Nephron (organoid): ENCODE results near the gene PNPLA6.

ENCODE experiments used
- H3K27ac Mint-ChIP-seq, 3 experiments: 2 replicates each; pipeline ENCODE4 v1.8.0; 2020; ENCODE audit warnings: mixed read lengths in 3 of 3, mild to moderate bottlenecking in 2 of 3, moderate library complexity in 1 of 3
- H3K27me3 Mint-ChIP-seq: 2 replicates; pipeline ENCODE4 v1.8.0; 2021; ENCODE audit warnings: low read depth, mild to moderate bottlenecking, moderate library complexity, mixed read lengths
- H3K36me3 Mint-ChIP-seq: 2 replicates; pipeline ENCODE4 v1.8.0; 2020; ENCODE audit warnings: low read depth, mixed read lengths
- H3K4me1 Mint-ChIP-seq: 2 replicates; pipeline ENCODE4 v1.8.0; 2020; ENCODE audit warnings: mixed read lengths
- H3K4me3 Mint-ChIP-seq, 3 experiments: 2 replicates each; pipeline ENCODE4 v1.8.0; 2020; ENCODE audit warnings: mild to moderate bottlenecking in 3 of 3, mixed read lengths in 3 of 3, moderate library complexity in 2 of 3
- H3K9me3 Mint-ChIP-seq: 2 replicates; pipeline ENCODE4 v1.8.0; 2020; ENCODE audit warnings: mixed read lengths
- TF ChIP-seq, protein P1 (sequence below), 3 experiments: fragments of 200-600 bp; sonication (generic); IDR thresholded peaks; one replicate each; pipeline ENCODE4 v1.5.0; 2021; ENCODE audit warnings: antibody characterized with exemption in 3 of 3; ENCODE audit not compliant: unreplicated experiment in 3 of 3

PNPLA6 gene

GRCh38 chr19:7522072-7522922 lies 13.2 kb upstream of the PNPLA6 start, which contains the start of gene MCOLN1:
TSS of gene MCOLN1 (plus strand) at chr19:7522624. CDS start at chr19:7522751, 127 bp downstream.
- no peaks in the 10 kb centered on the region for H3K27me3 Mint-ChIP-seq
- H3K9me3 Mint-ChIP-seq = no peaks in the 10 kb centered on the region
- TF ChIP-seq, protein P1, sequence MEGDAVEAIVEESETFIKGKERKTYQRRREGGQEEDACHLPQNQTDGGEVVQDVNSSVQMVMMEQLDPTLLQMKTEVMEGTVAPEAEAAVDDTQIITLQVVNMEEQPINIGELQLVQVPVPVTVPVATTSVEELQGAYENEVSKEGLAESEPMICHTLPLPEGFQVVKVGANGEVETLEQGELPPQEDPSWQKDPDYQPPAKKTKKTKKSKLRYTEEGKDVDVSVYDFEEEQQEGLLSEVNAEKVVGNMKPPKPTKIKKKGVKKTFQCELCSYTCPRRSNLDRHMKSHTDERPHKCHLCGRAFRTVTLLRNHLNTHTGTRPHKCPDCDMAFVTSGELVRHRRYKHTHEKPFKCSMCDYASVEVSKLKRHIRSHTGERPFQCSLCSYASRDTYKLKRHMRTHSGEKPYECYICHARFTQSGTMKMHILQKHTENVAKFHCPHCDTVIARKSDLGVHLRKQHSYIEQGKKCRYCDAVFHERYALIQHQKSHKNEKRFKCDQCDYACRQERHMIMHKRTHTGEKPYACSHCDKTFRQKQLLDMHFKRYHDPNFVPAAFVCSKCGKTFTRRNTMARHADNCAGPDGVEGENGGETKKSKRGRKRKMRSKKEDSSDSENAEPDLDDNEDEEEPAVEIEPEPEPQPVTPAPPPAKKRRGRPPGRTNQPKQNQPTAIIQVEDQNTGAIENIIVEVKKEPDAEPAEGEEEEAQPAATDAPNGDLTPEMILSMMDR (IDR thresholded peaks at IDR 0.05; ENCODE audit: unreplicated experiment in 3 of 3) = no peak
- peak within 1 kb of the TSS; percentile 83 to 90 (median 85) for H3K27ac Mint-ChIP-seq
- H3K36me3 Mint-ChIP-seq = peaks cover 19% of the 10 kb centered on the region
- H3K4me1 Mint-ChIP-seq = peaks cover 12% of the 10 kb centered on the region
- H3K4me3 Mint-ChIP-seq = peak within 1 kb of the TSS; percentile 82 to 88 (median 85)

DNA sequence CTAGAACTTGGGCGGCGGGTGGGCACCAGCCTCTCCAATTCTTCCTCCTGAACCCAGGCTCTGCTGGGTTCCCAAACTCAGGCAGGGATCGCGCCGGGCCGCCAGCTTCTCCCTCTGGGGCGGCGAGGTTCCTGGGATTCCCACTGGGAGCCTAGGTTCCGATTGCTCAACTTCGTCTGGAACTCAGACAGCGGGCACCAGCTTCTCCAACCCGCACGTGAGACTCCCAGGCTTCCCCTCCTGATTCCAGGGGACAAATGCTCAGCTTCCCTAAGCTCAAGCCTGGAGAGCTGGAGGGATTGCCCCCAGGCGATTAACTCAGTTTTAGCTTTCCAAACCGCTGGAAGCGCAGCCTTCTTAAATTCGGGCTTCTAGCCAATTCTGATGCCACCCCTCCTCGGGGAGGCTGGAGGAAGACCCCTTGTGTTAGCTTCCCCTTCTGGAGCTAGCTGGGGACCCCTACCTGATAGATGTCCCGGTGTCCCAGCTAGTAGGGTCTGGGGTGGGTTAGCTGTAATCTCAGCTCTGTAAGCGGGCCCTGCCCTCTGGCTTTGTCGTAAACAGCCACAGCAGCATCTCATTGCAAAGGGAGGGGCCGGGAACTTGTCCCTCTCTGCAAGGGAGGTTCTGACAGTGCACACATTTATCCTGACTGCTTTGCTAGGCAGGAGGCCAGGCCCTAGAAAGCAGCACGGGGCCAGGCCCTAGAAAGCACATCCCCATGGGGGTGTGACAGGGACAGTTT lies 12.4 kb upstream of the PNPLA6 start:
- no peak overlapping the region for H3K27ac Mint-ChIP-seq
- peaks cover 17% of the 10 kb centered on the region for H3K36me3 Mint-ChIP-seq
- TF ChIP-seq, protein P1 (IDR thresholded peaks at IDR 0.05; ENCODE audit: unreplicated experiment in 3 of 3) = no peak
- no peaks in the 10 kb centered on the region for H3K27me3 Mint-ChIP-seq
- H3K9me3 Mint-ChIP-seq = no peaks in the 10 kb centered on the region
- peaks cover 7% of the 10 kb centered on the region for H3K4me1 Mint-ChIP-seq
- peak overlapping the region; percentile 76 to 82 (median 80) for H3K4me3 Mint-ChIP-seq

GRCh38 chr19:7524523-7524922 lies 11.0 kb upstream of the PNPLA6 start:
- H3K27me3 Mint-ChIP-seq = no peaks in the 10 kb centered on the region
- H3K4me3 Mint-ChIP-seq = peak overlapping the region in 2 of 3 experiments; percentile 56 to 67
- no peaks in the 10 kb centered on the region for H3K9me3 Mint-ChIP-seq
- H3K27ac Mint-ChIP-seq = no peak overlapping the region
- peaks cover 8% of the 10 kb centered on the region for H3K36me3 Mint-ChIP-seq
- H3K4me1 Mint-ChIP-seq = peaks cover 7% of the 10 kb centered on the region
- TF ChIP-seq, protein P1 (IDR thresholded peaks at IDR 0.05; ENCODE audit: unreplicated experiment in 3 of 3) = no peak

DNA sequence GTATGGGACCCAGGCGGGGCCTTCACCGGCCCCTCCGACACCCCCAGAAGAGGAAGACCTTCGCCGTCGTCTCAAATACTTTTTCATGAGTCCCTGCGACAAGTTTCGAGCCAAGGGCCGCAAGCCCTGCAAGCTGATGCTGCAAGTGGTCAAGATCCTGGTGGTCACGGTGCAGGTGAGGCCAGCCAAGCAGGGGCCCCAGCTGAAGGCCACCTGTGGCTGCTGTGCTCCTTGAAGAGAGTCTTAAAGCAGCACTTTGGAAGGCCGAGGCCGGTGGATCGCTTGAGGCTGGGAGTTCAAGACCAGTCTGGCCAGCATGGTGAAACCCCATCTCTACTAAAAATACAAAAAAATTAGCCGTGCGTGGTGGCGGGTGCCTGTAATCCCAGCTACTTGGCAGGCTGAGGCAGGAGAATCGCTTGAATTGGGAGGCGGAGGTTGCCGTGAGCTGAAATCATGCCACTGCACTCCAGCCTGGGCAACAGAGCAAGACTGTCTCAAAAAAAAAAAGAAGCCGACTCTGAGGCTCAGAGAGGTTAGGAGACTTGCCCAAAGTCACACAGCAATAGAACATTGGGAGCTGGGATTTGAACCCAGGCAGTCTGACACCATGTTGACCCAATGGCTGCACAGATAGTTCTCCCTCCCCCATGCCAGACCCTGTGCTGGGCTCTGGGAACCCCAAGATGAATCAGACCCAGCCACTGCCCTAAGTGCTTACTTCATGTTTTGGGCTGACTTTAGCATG lies 10.4 kb upstream of the PNPLA6 start:
- H3K36me3 Mint-ChIP-seq = peaks cover 8% of the 10 kb centered on the region
- peak overlapping the region; percentile 11 to 67 (median 43) for H3K4me3 Mint-ChIP-seq
- no peaks in the 10 kb centered on the region for H3K27me3 Mint-ChIP-seq
- no peaks in the 10 kb centered on the region for H3K9me3 Mint-ChIP-seq
- H3K27ac Mint-ChIP-seq = no peak overlapping the region
- TF ChIP-seq, protein P1 (IDR thresholded peaks at IDR 0.05; ENCODE audit: unreplicated experiment in 3 of 3) = no peak
- peaks cover 7% of the 10 kb centered on the region for H3K4me1 Mint-ChIP-seq

DNA sequence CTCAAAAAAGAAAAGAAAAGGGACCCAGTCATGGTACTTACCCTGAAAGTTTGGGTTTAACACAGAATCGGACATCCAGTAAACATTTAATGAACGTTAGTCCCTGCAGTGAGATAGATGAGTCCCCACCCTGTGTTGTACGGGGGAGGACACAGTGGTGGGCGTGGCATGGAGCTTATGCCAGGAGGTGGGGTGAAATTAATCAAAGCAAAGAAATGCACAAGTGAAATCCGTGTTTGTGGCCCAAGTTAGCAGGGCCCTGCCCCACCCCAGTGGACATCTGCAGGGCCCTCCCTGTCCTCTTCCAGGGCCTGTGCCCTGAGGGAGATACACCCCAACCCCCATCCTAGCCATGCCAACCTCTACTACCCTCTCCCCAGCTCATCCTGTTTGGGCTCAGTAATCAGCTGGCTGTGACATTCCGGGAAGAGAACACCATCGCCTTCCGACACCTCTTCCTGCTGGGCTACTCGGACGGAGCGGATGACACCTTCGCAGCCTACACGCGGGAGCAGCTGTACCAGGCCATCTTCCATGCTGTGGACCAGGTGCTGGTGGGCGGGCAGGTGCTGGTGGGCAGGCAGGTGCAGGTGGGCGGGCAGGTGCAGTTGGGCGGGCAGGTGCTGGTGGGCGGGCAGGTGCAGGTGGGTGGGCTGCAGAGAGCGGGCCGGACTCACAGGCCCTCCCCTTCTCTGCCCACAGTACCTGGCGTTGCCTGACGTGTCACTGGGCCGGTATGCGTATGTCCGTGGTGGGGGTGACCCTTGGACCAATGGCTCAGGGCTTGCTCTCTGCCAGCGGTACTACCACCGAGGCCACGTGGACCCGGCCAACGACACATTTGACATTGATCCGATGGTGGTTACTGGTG lies 9.2 kb upstream of the PNPLA6 start:
- TF ChIP-seq, protein P1 (IDR thresholded peaks at IDR 0.05; ENCODE audit: unreplicated experiment in 3 of 3) = no peak
- Mint-ChIP-seq H3K4me3 (no peak overlapping the region), H3K27ac (no peak overlapping the region), H3K36me3 (peaks cover 3% of the 10 kb centered on the region), H3K27me3 (no peaks in the 10 kb centered on the region), H3K4me1 (peaks cover 7% of the 10 kb centered on the region), H3K9me3 (no peaks in the 10 kb centered on the region)
